HG03280 (cell line): ENCODE data around the gene NMNAT2.
A peak's percentile ranks its signal among the peaks of the same experiment; 100 is the strongest.
"Not testable (repeated sequence)": the region's sequence is repeated elsewhere in the genome, so short reads cannot be mapped to it uniquely, and the experiment has no call there.

Experiments used
- ATAC-seq: cut with Tn5 transposase; IDR thresholded peaks from one replicate; pipeline ENCODE4 v1.9.1; 2021; ENCODE audit warnings: mild to moderate bottlenecking, moderate library complexity; ENCODE audit not compliant: unreplicated experiment

NMNAT2 gene

GRCh38 chr1:183290628-183291027 is 127.6 kb downstream of the NMNAT2 start:
- ATAC-seq: no peak

GRCh38 chr1:183289051-183289496 is 129.1 kb downstream of the NMNAT2 start:
- ATAC-seq: no peak

GRCh38 chr1:183288583-183288982 is 129.6 kb downstream of the NMNAT2 start:
- ATAC-seq: no peak

- no peak for ATAC-seq
These were observed 130.9 kb downstream of the NMNAT2 start for GRCh38 chr1:183287191-183287675.

GRCh38 chr1:183285746-183286145 is 132.4 kb downstream of the NMNAT2 start:
- no peak for ATAC-seq

- no peak for ATAC-seq
These were observed 132.9 kb downstream of the NMNAT2 start for GRCh38 chr1:183285256-183285655.

- ATAC-seq: no peak
These were observed 134.1 kb downstream of the NMNAT2 start for GRCh38 chr1:183284086-183284485.

GRCh38 chr1:183283286-183283685 is 134.9 kb downstream of the NMNAT2 start:
- no peak for ATAC-seq

GRCh38 chr1:183282101-183282855 is 135.9 kb downstream of the NMNAT2 start:
- ATAC-seq: no peak

GRCh38 chr1:183281553-183282091 is 136.6 kb downstream of the NMNAT2 start:
- peak; percentile 70 for ATAC-seq

GRCh38 chr1:183281039-183281438 is 137.1 kb downstream of the NMNAT2 start:
- no peak for ATAC-seq

- ATAC-seq: no peak
These were observed 138.3 kb downstream of the NMNAT2 start for GRCh38 chr1:183279835-183280234.

- no peak for ATAC-seq
These were observed 139.2 kb downstream of the NMNAT2 start for GRCh38 chr1:183278739-183279591.

- ATAC-seq: no peak
These were observed 140.1 kb downstream of the NMNAT2 start for GRCh38 chr1:183277821-183278738.

- ATAC-seq: no peak
These were observed 141.6 kb downstream of the NMNAT2 start for GRCh38 chr1:183276386-183277080.

- no peak for ATAC-seq
These were observed 142.9 kb downstream of the NMNAT2 start for GRCh38 chr1:183275322-183275721.

- no peak for ATAC-seq
These were observed 143.3 kb downstream of the NMNAT2 start for GRCh38 chr1:183274836-183275235.

- not testable (repeated sequence) for ATAC-seq
These were observed 144.2 kb downstream of the NMNAT2 start for GRCh38 chr1:183273984-183274383.

- ATAC-seq: no peak
These were observed 144.9 kb downstream of the NMNAT2 start for GRCh38 chr1:183273300-183273699.

- no peak for ATAC-seq
These were observed 145.8 kb downstream of the NMNAT2 start for GRCh38 chr1:183272390-183272848.
